ENCODE data around the gene VWF. TPM values are rescaled to one million over a fixed set of nuclear protein-coding genes. Genes with fewer than 3 reads are reported as not detected.

VWF gene
- total and polyA plus RNA-seq, 5 donors from 2014 or later, result 1.3 TPM; not detected in 4

- H3K4me1 ChIP-seq (ENCODE audit: control insufficient read depth, insufficient read depth, low read length, poor library complexity, severe bottlenecking), result peaks cover 23% of the 10 kb centered on the region
- no peaks in the 10 kb centered on the region for H3K9me3 ChIP-seq (ENCODE audit: control insufficient read depth in 2 of 2, low read length in 2 of 2)
- DNase-seq (peak in 2 of 3 donors; percentile 29 to 74), ATAC-seq (ENCODE audit: low read depth in 2 of 2) (peak; percentile 69 to 74)
- Mint-ChIP-seq H3K36me3 (no peaks in the 10 kb centered on the region), H3K27me3 (peaks cover 15% of the 10 kb centered on the region), H3K4me1 (peaks cover 3 to 45% (median 17%) of the 10 kb centered on the region in 4 donors), H3K4me3 (peak overlapping the region; percentile 83 to 90 (median 87)), H3K27ac (peak overlapping the region in 2 of 3 donors; percentile 27 to 95), H3K9me3 (no peaks in the 10 kb centered on the region)
- peak overlapping the region; percentile 64 for H3K4me3 ChIP-seq (ENCODE audit: low read depth, low read length)
- H3K27ac ChIP-seq (ENCODE audit: insufficient read depth, low read length, poor library complexity, severe bottlenecking), result no peak overlapping the region
- no peaks in the 10 kb centered on the region for H3K27me3 ChIP-seq (ENCODE audit: control insufficient read depth, insufficient read depth, low read length)
- no peaks in the 10 kb centered on the region for H3K36me3 ChIP-seq (ENCODE audit: control insufficient read depth, insufficient read depth, low read length)
Observed at GRCh38 chr12:6074427-6074826, 50.0 kb downstream of the VWF start.

GRCh38 chr12:6073426-6073825, 51.0 kb downstream of the VWF start:
- no peak for DNase-seq
- Mint-ChIP-seq H3K27me3 (peaks cover 13% of the 10 kb centered on the region), H3K36me3 (no peaks in the 10 kb centered on the region), H3K4me3 (peak overlapping the region in 1 of 4 donors; percentile 61), H3K4me1 (peaks cover 6 to 49% (median 21%) of the 10 kb centered on the region in 4 donors), H3K27ac (peak overlapping the region in 1 of 3 donors; percentile 27), H3K9me3 (no peaks in the 10 kb centered on the region)
- Histone ChIP-seq H3K9me3 (ENCODE audit: control insufficient read depth in 2 of 2, low read length in 2 of 2) (no peaks in the 10 kb centered on the region), H3K4me3 (ENCODE audit: low read depth, low read length) (no peak overlapping the region), H3K4me1 (ENCODE audit: control insufficient read depth, insufficient read depth, low read length, poor library complexity, severe bottlenecking) (peaks cover 26% of the 10 kb centered on the region), H3K27me3 (ENCODE audit: control insufficient read depth, insufficient read depth, low read length) (no peaks in the 10 kb centered on the region), H3K27ac (ENCODE audit: insufficient read depth, low read length, poor library complexity, severe bottlenecking) (no peak overlapping the region), H3K36me3 (ENCODE audit: control insufficient read depth, insufficient read depth, low read length) (no peaks in the 10 kb centered on the region)
- no peak for ATAC-seq (ENCODE audit: low read depth in 2 of 2)

DNA sequence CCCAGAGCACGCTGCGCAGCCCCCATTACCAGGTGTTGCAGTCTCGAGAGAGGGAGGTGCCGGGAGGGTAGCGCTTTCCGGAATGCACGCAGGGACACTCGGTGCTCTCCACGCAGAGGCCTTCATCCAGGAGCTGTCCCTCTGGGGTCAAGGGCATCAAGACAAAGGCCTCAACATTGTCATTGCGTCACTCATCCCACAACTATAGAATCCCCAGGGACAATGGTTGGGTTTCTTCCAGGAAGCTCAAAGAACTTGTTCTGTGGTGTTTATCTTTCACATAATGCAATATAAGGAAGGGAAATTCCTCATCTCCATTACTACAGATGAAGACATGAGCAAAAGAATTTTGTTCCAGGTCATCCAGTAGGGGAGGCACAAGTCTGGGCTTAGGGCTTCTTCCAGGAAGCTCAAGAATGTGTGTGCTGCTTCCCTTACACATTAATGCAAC, 52.1 kb downstream of the VWF start:
- Mint-ChIP-seq H3K4me3 (no peak overlapping the region), H3K27ac (peak overlapping the region; percentile 33 to 67 (median 39)), H3K4me1 (peaks cover 6 to 52% (median 21%) of the 10 kb centered on the region in 4 donors), H3K36me3 (no peaks in the 10 kb centered on the region), H3K9me3 (no peaks in the 10 kb centered on the region), H3K27me3 (peaks cover 11% of the 10 kb centered on the region)
- ATAC-seq (ENCODE audit: low read depth in 2 of 2), result no peak
- DNase-seq, result no peak
- no peaks in the 10 kb centered on the region for H3K9me3 ChIP-seq (ENCODE audit: control insufficient read depth in 2 of 2, low read length in 2 of 2)
- no peaks in the 10 kb centered on the region for H3K27me3 ChIP-seq (ENCODE audit: control insufficient read depth, insufficient read depth, low read length)
- no peak overlapping the region for H3K4me3 ChIP-seq (ENCODE audit: low read depth, low read length)
- H3K27ac ChIP-seq (ENCODE audit: insufficient read depth, low read length, poor library complexity, severe bottlenecking), result no peak overlapping the region
- peaks cover 26% of the 10 kb centered on the region for H3K4me1 ChIP-seq (ENCODE audit: control insufficient read depth, insufficient read depth, low read length, poor library complexity, severe bottlenecking)
- no peaks in the 10 kb centered on the region for H3K36me3 ChIP-seq (ENCODE audit: control insufficient read depth, insufficient read depth, low read length)

- H3K36me3 Mint-ChIP-seq, result no peaks in the 10 kb centered on the region
- Histone ChIP-seq H3K9me3 (ENCODE audit: control insufficient read depth in 2 of 2, low read length in 2 of 2) (no peaks in the 10 kb centered on the region), H3K36me3 (ENCODE audit: control insufficient read depth, insufficient read depth, low read length) (no peaks in the 10 kb centered on the region), H3K4me3 (ENCODE audit: low read depth, low read length) (no peak overlapping the region), H3K27me3 (ENCODE audit: control insufficient read depth, insufficient read depth, low read length) (no peaks in the 10 kb centered on the region), H3K27ac (ENCODE audit: insufficient read depth, low read length, poor library complexity, severe bottlenecking) (no peak overlapping the region), H3K4me1 (ENCODE audit: control insufficient read depth, insufficient read depth, low read length, poor library complexity, severe bottlenecking) (peaks cover 26% of the 10 kb centered on the region)
- H3K27me3 Mint-ChIP-seq, result peaks cover 10% of the 10 kb centered on the region
- H3K4me1 Mint-ChIP-seq, result peaks cover 6 to 52% (median 21%) of the 10 kb centered on the region in 4 donors
- DNase-seq (no peak), ATAC-seq (ENCODE audit: low read depth in 2 of 2) (no peak)
- no peaks in the 10 kb centered on the region for H3K9me3 Mint-ChIP-seq
- H3K27ac Mint-ChIP-seq, result peak overlapping the region in 2 of 3 donors; percentile 39 to 67
- H3K4me3 Mint-ChIP-seq, result no peak overlapping the region
Observed at GRCh38 chr12:6071589-6071988, 52.9 kb downstream of the VWF start.

DNA sequence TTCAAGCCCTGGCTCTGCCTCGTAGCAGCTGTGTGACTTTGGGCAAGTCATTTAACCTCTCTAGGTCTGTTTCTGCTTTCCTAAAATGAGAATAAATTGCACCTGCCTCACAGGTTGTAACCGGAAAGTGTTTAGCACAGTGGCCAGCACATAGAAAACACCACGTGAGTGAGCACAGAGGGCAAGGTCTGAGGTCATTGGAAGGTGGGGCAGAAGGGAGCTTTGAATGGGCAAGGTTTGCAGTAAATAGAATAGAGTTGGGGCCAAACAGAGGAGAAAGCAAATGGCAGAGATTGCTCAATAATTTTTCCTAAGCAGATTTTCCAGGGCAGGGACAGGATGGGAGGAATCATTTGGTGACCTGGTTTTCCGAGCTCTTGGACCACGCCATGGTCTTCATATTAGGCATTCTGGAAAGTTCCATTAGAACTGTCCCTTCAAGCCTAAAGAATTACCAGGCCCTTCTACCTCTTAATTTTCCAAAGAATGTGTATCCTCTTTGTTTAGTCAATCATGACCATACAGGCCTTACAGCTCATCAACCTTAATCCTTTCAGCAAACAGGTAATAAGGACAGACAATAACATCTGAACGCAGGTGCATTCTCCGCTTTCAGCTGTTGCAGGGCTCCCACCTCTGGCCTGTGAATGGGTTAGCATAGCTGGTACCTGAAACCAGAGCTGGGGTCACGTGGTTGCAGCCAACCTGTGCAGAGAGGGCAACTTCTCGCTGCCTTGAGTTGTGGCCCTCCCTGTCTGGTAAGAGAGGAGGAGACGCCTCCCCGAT, 53.8 kb downstream of the VWF start:
- no peak overlapping the region for H3K4me3 ChIP-seq (ENCODE audit: low read depth, low read length)
- H3K27ac Mint-ChIP-seq, result peak overlapping the region in 1 of 3 donors; percentile 7
- no peaks in the 10 kb centered on the region for H3K9me3 ChIP-seq (ENCODE audit: control insufficient read depth in 2 of 2, low read length in 2 of 2)
- no peaks in the 10 kb centered on the region for H3K9me3 Mint-ChIP-seq
- no peaks in the 10 kb centered on the region for H3K27me3 ChIP-seq (ENCODE audit: control insufficient read depth, insufficient read depth, low read length)
- no peak overlapping the region for H3K27ac ChIP-seq (ENCODE audit: insufficient read depth, low read length, poor library complexity, severe bottlenecking)
- H3K4me1 ChIP-seq (ENCODE audit: control insufficient read depth, insufficient read depth, low read length, poor library complexity, severe bottlenecking), result peaks cover 23% of the 10 kb centered on the region
- DNase-seq (no peak), ATAC-seq (ENCODE audit: low read depth in 2 of 2) (no peak)
- no peaks in the 10 kb centered on the region for H3K36me3 ChIP-seq (ENCODE audit: control insufficient read depth, insufficient read depth, low read length)
- peaks cover 6 to 46% (median 20%) of the 10 kb centered on the region in 4 donors for H3K4me1 Mint-ChIP-seq
- no peak overlapping the region for H3K4me3 Mint-ChIP-seq
- no peaks in the 10 kb centered on the region for H3K36me3 Mint-ChIP-seq
- peaks cover under 1% of the 10 kb centered on the region for H3K27me3 Mint-ChIP-seq

DNA sequence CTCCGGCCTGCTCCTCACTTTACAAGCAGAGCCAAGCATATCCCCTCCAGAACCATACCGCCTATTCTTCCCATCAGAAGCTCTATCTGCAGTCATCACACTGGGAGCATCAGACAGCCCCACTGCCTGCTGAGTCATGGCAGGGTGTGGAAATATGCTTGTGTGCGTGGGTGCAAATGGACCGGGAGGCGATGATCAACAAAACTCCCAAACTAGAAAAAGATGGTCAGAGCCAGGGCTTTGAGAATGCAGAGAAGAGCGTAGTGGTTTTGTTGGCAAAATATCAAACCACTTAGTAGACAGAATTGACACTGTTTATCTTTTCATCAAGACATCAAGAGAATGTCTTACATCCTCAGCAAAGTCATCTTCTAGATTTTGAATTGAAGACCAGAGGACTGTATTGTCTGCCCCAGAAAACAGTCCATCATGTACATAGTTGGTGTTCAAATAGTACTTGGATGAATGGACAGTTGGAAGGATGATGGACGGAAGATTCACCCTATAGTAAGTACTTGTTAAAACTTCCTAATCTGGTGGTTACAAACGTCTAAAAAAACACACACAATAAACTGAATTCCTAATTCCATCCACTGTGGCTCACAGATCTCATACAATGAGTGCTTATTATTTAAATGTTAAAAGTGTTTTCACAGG, 54.9 kb downstream of the VWF start:
- no peaks in the 10 kb centered on the region for H3K36me3 ChIP-seq (ENCODE audit: control insufficient read depth, insufficient read depth, low read length)
- Mint-ChIP-seq H3K4me3 (no peak overlapping the region), H3K36me3 (no peaks in the 10 kb centered on the region), H3K27me3 (peaks cover 4% of the 10 kb centered on the region), H3K27ac (peak overlapping the region in 2 of 3 donors; percentile 7 to 17), H3K4me1 (peaks cover 6 to 35% (median 16%) of the 10 kb centered on the region in 4 donors), H3K9me3 (no peaks in the 10 kb centered on the region)
- ATAC-seq (ENCODE audit: low read depth in 2 of 2), result no peak
- H3K4me1 ChIP-seq (ENCODE audit: control insufficient read depth, insufficient read depth, low read length, poor library complexity, severe bottlenecking), result peaks cover 12% of the 10 kb centered on the region
- H3K27me3 ChIP-seq (ENCODE audit: control insufficient read depth, insufficient read depth, low read length), result no peaks in the 10 kb centered on the region
- no peak overlapping the region for H3K27ac ChIP-seq (ENCODE audit: insufficient read depth, low read length, poor library complexity, severe bottlenecking)
- H3K9me3 ChIP-seq (ENCODE audit: control insufficient read depth in 2 of 2, low read length in 2 of 2), result no peaks in the 10 kb centered on the region
- peak in 1 of 3 donors; percentile 28 for DNase-seq
- no peak overlapping the region for H3K4me3 ChIP-seq (ENCODE audit: low read depth, low read length)

GRCh38 chr12:6068227-6068626, 56.2 kb downstream of the VWF start:
- peak overlapping the region in 1 of 3 donors; percentile 62 for H3K27ac Mint-ChIP-seq

More at GRCh38 chr12:6068227-6068626, 56.2 kb downstream of the VWF start:
- Mint-ChIP-seq H3K27me3 (peaks cover 4% of the 10 kb centered on the region), H3K9me3 (no peaks in the 10 kb centered on the region), H3K4me3 (no peak overlapping the region), H3K4me1 (peaks cover 6 to 30% (median 12%) of the 10 kb centered on the region in 4 donors), H3K36me3 (no peaks in the 10 kb centered on the region)
- Histone ChIP-seq H3K36me3 (ENCODE audit: control insufficient read depth, insufficient read depth, low read length) (no peaks in the 10 kb centered on the region), H3K9me3 (ENCODE audit: control insufficient read depth in 2 of 2, low read length in 2 of 2) (no peaks in the 10 kb centered on the region), H3K27ac (ENCODE audit: insufficient read depth, low read length, poor library complexity, severe bottlenecking) (no peak overlapping the region), H3K27me3 (ENCODE audit: control insufficient read depth, insufficient read depth, low read length) (no peaks in the 10 kb centered on the region), H3K4me1 (ENCODE audit: control insufficient read depth, insufficient read depth, low read length, poor library complexity, severe bottlenecking) (peaks cover 10% of the 10 kb centered on the region), H3K4me3 (ENCODE audit: low read depth, low read length) (no peak overlapping the region)
- DNase-seq (no peak), ATAC-seq (ENCODE audit: low read depth in 2 of 2) (no peak)

Measured in CD4-positive, CD25-positive, alpha-beta regulatory T cell (primary cell).